ENCODE measurements around the gene SPAG5. TPM values are rescaled to one million over a fixed set of nuclear protein-coding genes. Genes with fewer than 3 reads are reported as not detected.

Gene SPAG5
- total RNA-seq, 1 donor from 2014 or later: 1.3 TPM

DNA sequence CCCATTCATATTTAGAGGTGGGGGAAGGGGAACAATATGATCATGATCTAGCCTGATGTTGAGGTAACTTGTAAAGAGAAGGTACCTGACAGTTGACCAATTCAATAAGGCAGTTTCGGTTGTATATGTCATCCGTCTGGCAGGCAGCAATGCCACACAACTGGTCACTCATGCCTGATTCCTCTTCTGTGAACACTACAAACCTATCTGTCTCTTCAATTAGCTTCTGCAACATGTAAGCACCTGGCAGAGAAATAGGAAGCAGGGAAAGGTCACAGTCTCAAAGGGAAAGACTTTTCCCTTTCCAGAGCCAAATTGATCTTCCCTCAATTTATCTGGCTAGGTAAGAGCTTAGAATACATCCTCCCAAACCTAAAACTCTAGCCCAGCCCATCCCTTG is 25.3 kb upstream of the SPAG5 start:
- TF ChIP-seq, protein P1, sequence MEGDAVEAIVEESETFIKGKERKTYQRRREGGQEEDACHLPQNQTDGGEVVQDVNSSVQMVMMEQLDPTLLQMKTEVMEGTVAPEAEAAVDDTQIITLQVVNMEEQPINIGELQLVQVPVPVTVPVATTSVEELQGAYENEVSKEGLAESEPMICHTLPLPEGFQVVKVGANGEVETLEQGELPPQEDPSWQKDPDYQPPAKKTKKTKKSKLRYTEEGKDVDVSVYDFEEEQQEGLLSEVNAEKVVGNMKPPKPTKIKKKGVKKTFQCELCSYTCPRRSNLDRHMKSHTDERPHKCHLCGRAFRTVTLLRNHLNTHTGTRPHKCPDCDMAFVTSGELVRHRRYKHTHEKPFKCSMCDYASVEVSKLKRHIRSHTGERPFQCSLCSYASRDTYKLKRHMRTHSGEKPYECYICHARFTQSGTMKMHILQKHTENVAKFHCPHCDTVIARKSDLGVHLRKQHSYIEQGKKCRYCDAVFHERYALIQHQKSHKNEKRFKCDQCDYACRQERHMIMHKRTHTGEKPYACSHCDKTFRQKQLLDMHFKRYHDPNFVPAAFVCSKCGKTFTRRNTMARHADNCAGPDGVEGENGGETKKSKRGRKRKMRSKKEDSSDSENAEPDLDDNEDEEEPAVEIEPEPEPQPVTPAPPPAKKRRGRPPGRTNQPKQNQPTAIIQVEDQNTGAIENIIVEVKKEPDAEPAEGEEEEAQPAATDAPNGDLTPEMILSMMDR (IDR thresholded peaks at IDR 0.05; ENCODE audit: insufficient read depth, low read length, severe bottlenecking): no peak
- no peak for DNase-seq (ENCODE audit: low read depth)
- peaks cover 24% of the 10 kb centered on the region for H3K36me3 ChIP-seq (ENCODE audit: control insufficient read depth, insufficient read depth, low read length)
- H3K27me3 ChIP-seq (ENCODE audit: control insufficient read depth, insufficient read depth, low read length): no peaks in the 10 kb centered on the region
- no peak overlapping the region for H3K4me3 ChIP-seq (ENCODE audit: low read depth, low read length)
- no peak for FAIRE-seq

DNA sequence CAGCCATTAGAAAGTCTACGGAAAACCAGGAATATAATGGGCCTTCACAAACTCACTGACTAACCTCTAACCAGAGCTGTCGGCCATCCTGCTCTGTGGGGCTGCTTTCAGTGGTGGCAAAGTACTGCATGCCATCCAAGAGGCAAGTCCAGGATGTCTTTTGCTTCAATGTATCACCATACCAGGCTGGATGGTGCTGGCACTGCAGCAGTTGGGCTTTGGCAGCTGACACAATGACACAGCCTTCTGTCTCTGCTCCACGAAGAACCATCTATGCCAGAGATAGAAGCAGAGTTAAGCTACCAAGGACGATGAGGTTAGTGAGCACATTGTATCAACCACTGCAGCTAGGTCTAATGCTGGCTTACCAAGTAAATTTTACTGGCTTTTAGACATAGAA is 24.9 kb upstream of the SPAG5 start:
- FAIRE-seq (no peak), DNase-seq (ENCODE audit: low read depth) (no peak)
- H3K4me3 ChIP-seq (ENCODE audit: low read depth, low read length): no peak overlapping the region
- H3K36me3 ChIP-seq (ENCODE audit: control insufficient read depth, insufficient read depth, low read length): peaks cover 26% of the 10 kb centered on the region
- no peaks in the 10 kb centered on the region for H3K27me3 ChIP-seq (ENCODE audit: control insufficient read depth, insufficient read depth, low read length)
- TF ChIP-seq, protein P1 (IDR thresholded peaks at IDR 0.05; ENCODE audit: insufficient read depth, low read length, severe bottlenecking): no peak

DNA sequence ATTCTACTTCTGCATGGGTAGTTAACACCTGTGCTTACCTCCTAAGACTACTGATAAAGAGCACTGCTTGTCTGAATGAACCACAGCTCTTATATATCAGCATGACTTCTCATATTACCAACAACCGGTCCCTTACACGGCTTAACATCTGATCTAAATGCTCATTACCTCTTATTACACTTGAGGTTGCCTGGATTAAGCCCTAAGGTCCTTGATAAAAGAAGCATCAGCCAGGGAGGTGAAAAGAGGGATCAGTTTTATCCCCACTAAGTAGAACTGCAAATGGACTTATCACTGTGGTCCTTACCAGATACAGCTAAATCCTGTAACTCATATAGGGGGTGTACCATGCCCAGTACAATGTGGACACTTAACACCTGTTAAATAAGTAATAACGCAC is 23.4 kb upstream of the SPAG5 start:
- H3K4me3 ChIP-seq (ENCODE audit: low read depth, low read length): no peak overlapping the region
- FAIRE-seq: no peak

DNA sequence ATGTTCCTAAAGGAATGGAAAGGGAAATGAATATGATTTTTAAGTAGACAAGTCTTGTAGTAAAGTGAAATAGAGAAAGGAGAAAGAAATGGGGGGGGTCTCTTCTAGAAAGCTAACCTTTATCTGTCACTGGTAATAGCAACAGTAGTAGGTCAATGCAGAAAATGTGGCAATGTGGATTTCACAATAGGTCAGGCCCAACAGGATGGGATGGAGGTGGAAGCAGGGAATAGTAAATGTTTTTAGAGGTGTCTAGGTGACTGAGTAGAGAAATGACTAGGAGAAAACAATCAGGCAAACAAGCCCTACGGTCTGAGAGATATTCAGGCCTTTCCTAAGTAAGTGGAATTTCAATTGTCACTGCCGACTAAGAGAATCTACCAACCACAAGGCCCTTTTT is 21.2 kb upstream of the SPAG5 start:
- H3K4me3 ChIP-seq (ENCODE audit: low read depth, low read length): no peak overlapping the region
- H3K36me3 ChIP-seq (ENCODE audit: control insufficient read depth, insufficient read depth, low read length): peaks cover 34% of the 10 kb centered on the region
- no peaks in the 10 kb centered on the region for H3K27me3 ChIP-seq (ENCODE audit: control insufficient read depth, insufficient read depth, low read length)
- DNase-seq (ENCODE audit: low read depth) (no peak), FAIRE-seq (no peak)
- TF ChIP-seq, protein P1 (IDR thresholded peaks at IDR 0.05; ENCODE audit: insufficient read depth, low read length, severe bottlenecking): no peak

More for the DNA sequence above, 23.4 kb upstream of the SPAG5 start:
- no peak for DNase-seq (ENCODE audit: low read depth)
- H3K36me3 ChIP-seq (ENCODE audit: control insufficient read depth, insufficient read depth, low read length): peaks cover 24% of the 10 kb centered on the region
- TF ChIP-seq, protein P1 (IDR thresholded peaks at IDR 0.05; ENCODE audit: insufficient read depth, low read length, severe bottlenecking): no peak
- no peaks in the 10 kb centered on the region for H3K27me3 ChIP-seq (ENCODE audit: control insufficient read depth, insufficient read depth, low read length)

DNA sequence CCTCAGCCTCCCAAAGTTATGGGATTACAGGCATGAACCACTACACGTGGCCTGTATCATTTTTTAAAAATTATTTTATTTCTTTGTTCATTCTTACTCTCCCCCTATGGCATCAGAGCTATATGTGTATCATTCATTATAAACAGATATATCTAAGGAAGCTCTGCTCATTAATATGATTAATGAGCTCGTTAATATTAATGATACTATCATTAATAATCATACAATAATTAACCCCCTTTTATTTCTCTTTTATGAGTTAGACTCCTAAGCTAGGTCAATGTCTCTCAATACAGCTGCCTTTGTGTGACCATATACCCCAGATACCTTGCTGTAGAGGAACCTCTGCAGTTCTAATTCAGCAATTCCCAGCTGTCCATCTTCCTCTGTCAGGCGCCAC is 19.6 kb upstream of the SPAG5 start:
- TF ChIP-seq, protein P1 (IDR thresholded peaks at IDR 0.05; ENCODE audit: insufficient read depth, low read length, severe bottlenecking): no peak
- Histone ChIP-seq H3K36me3 (ENCODE audit: control insufficient read depth, insufficient read depth, low read length) (peaks cover 36% of the 10 kb centered on the region), H3K4me3 (ENCODE audit: low read depth, low read length) (no peak overlapping the region), H3K27me3 (ENCODE audit: control insufficient read depth, insufficient read depth, low read length) (no peaks in the 10 kb centered on the region)
- DNase-seq (ENCODE audit: low read depth): no peak
- no peak for FAIRE-seq

DNA sequence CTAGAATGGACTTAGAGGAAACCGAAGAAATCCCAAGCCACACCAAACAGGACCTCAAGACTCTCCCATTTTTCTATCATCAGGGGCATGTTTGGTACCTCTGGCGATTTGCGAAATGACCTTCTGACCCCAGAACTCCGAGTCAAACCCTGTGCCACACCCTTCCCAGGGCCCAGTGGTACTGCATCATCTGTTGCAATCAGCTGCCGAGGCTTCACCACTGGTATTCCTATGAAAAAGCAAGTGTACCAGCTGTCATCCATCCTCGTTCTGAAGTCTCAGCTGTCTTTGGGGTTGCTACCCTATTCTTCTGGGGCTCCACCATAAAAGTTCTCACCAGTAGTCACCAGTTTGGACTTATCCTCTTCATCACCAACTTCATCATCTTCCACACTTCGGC is 17.5 kb upstream of the SPAG5 start:
- TF ChIP-seq, protein P1 (IDR thresholded peaks at IDR 0.05; ENCODE audit: insufficient read depth, low read length, severe bottlenecking): no peak
- no peak for DNase-seq (ENCODE audit: low read depth)
- Histone ChIP-seq H3K4me3 (ENCODE audit: low read depth, low read length) (no peak overlapping the region), H3K27me3 (ENCODE audit: control insufficient read depth, insufficient read depth, low read length) (no peaks in the 10 kb centered on the region), H3K36me3 (ENCODE audit: control insufficient read depth, insufficient read depth, low read length) (peaks cover 33% of the 10 kb centered on the region)
- no peak for FAIRE-seq
